HAP-1 (cell line): ENCODE measurements around the gene C21orf91.

Experiments used
- DNase-seq, 2 experiments: peaks; one replicate each; pipeline ENCODE4 v3.0.0-alpha.2; 2016 to 2020; ENCODE audit warnings: low spot score in 2 of 2
- H3K27me3 ChIP-seq: fragments of 250-450 bp; sonication (Bioruptor Pico); 2 replicates; pipeline ENCODE4 v1.5.1; 2020; ENCODE audit warnings: low read depth, mild to moderate bottlenecking, moderate library complexity
- H3K36me3 ChIP-seq: fragments of 250-450 bp; sonication (Bioruptor Pico); replicated peaks from 2 replicates; pipeline ENCODE4 v1.5.1; 2020; ENCODE audit warnings: mild to moderate bottlenecking
- H3K4me1 ChIP-seq: fragments of 250-450 bp; sonication (Bioruptor Pico); 2 replicates; pipeline ENCODE4 v1.5.1; 2020; ENCODE audit warnings: mild to moderate bottlenecking
- H3K4me3 ChIP-seq: fragments of 250-450 bp; sonication (Bioruptor Pico); 2 replicates; pipeline ENCODE4 v1.5.1; 2020; ENCODE audit warnings: mild to moderate bottlenecking, moderate library complexity
- H3K9me3 ChIP-seq: fragments of 250-450 bp; sonication (Bioruptor Pico); 2 replicates; pipeline ENCODE4 v1.5.1; 2020; ENCODE audit warnings: mild to moderate bottlenecking, moderate library complexity
- in situ Hi-C: fragments of 300-500 bp; cut with MboI; formaldehyde crosslinking; loops from 3 replicates; pipeline ENCODE4 v1.14.3; 2020; ENCODE audit warnings: low sequenced_read_pairs, inconsistent platforms, mixed read lengths

C21orf91 gene

GRCh38 chr21:17752171-17752570 lies 67.0 kb downstream of the C21orf91 start:
- no peak for DNase-seq
- Histone ChIP-seq H3K27me3 (no peaks in the 10 kb centered on the region), H3K4me3 (no peak overlapping the region), H3K4me1 (no peaks in the 10 kb centered on the region), H3K9me3 (no peaks in the 10 kb centered on the region), H3K36me3 (no peaks in the 10 kb centered on the region)
- in situ Hi-C loops = no loop called here

GRCh38 chr21:17746920-17747319 lies 72.2 kb downstream of the C21orf91 start:
- Histone ChIP-seq H3K4me1 (peaks cover 4% of the 10 kb centered on the region), H3K36me3 (no peaks in the 10 kb centered on the region), H3K27me3 (no peaks in the 10 kb centered on the region), H3K9me3 (no peaks in the 10 kb centered on the region), H3K4me3 (no peak overlapping the region)
- in situ Hi-C loops = no loop called here
- no peak for DNase-seq

GRCh38 chr21:17745086-17745485 lies 74.1 kb downstream of the C21orf91 start:
- no peak overlapping the region for H3K4me3 ChIP-seq
- no peaks in the 10 kb centered on the region for H3K9me3 ChIP-seq
- in situ Hi-C loops = no loop called here
- no peaks in the 10 kb centered on the region for H3K27me3 ChIP-seq
- peaks cover 4% of the 10 kb centered on the region for H3K4me1 ChIP-seq
- DNase-seq = no peak
- no peaks in the 10 kb centered on the region for H3K36me3 ChIP-seq

- no peak overlapping the region for H3K4me3 ChIP-seq
- in situ Hi-C loops = no loop called here
- DNase-seq = no peak
- H3K27me3 ChIP-seq = no peaks in the 10 kb centered on the region
- H3K36me3 ChIP-seq = no peaks in the 10 kb centered on the region
- H3K4me1 ChIP-seq = peaks cover 4% of the 10 kb centered on the region
- no peaks in the 10 kb centered on the region for H3K9me3 ChIP-seq
Observed at GRCh38 chr21:17742940-17743592, 76.1 kb downstream of the C21orf91 start.

- no peaks in the 10 kb centered on the region for H3K36me3 ChIP-seq
- no peak overlapping the region for H3K4me3 ChIP-seq
- in situ Hi-C loops = no loop called here
- DNase-seq = no peak
- H3K4me1 ChIP-seq = peaks cover 4% of the 10 kb centered on the region
- H3K9me3 ChIP-seq = no peaks in the 10 kb centered on the region
- no peaks in the 10 kb centered on the region for H3K27me3 ChIP-seq
Observed at GRCh38 chr21:17742181-17742580, 77.0 kb downstream of the C21orf91 start.
